IMR-90 (cell line): ENCODE results near the gene MNAT1. TPM values are rescaled to one million over a fixed set of nuclear protein-coding genes. Genes with fewer than 3 reads are reported as not detected.
A peak's percentile ranks its signal among the peaks of the same experiment; 100 is the strongest.

Experiments used
- ATAC-seq: fragments of 200-7000 bp; cut with Tn5 transposase; 2 replicates; pipeline ENCODE4 v1.9.1; 2020; ENCODE audit warnings: low read depth, mild to moderate bottlenecking, moderate library complexity
- BruUV-seq: library from RNA; stranded (reverse); fragments of 400-500 nt; replicated peaks from 2 replicates; lab custom pipeline; 2021; lab: Mats Ljungman, UMichigan
- CTCF ChIA-PET: fragments of 300-600 bp; formaldehyde crosslinking; extraction: SDS; loops from one replicate; lab custom pipeline; 2021; ENCODE audit warnings: antibody characterized with exemption; lab: Yijun Ruan, JAX
- POLR2A ChIA-PET: fragments of 300-600 bp; sonication (Branson Sonifier 250); formaldehyde crosslinking; loops from one replicate; lab custom pipeline; 2022; ENCODE audit warnings: antibody characterized with exemption; ENCODE audit not compliant: unreplicated experiment; lab: Charles Lee
- DNase-seq: peaks from one replicate; pipeline ENCODE4 v3.0.0; 2013
- H2AFZ ChIP-seq: replicated peaks from 2 replicates; pipeline ENCODE3; 2013; ENCODE audit warnings: low read length, mild to moderate bottlenecking; ENCODE audit not compliant: poor library complexity
- H2AK5ac ChIP-seq: 2 replicates; pipeline ENCODE4 v1.6.1; 2013; ENCODE audit warnings: low read depth, low read length, inconsistent platforms
- H2AK9ac ChIP-seq: replicated peaks from 2 replicates; pipeline ENCODE3; 2013; ENCODE audit warnings: mild to moderate bottlenecking, low read depth, low read length, moderate library complexity; ENCODE audit not compliant: poor library complexity
- H2BK120ac ChIP-seq: 2 replicates; pipeline ENCODE4 v1.6.1; 2013; ENCODE audit warnings: low read depth, low read length, inconsistent platforms
- H2BK15ac ChIP-seq: 3 replicates; pipeline ENCODE4 v1.6.1; 2013; ENCODE audit warnings: low read depth, low read length, inconsistent platforms
- H2BK20ac ChIP-seq: 2 replicates; pipeline ENCODE4 v1.6.1; 2013; ENCODE audit warnings: low read depth, mild to moderate bottlenecking, inconsistent platforms, low read length, moderate library complexity
- H2BK5ac ChIP-seq: 2 replicates; pipeline ENCODE4 v1.6.1; 2013; ENCODE audit warnings: mild to moderate bottlenecking, low read depth, low read length, inconsistent platforms; ENCODE audit not compliant: poor library complexity, severe bottlenecking
- H3K14ac ChIP-seq: replicated peaks from 2 replicates; pipeline ENCODE4 v1.6.1; 2013; ENCODE audit warnings: low read depth, low read length, inconsistent platforms
- H3K18ac ChIP-seq: 2 replicates; pipeline ENCODE4 v1.6.1; 2013; ENCODE audit warnings: low read depth, low read length, control low read depth
- H3K23ac ChIP-seq: 2 replicates; pipeline ENCODE4 v1.6.1; 2013; ENCODE audit warnings: low read depth, low read length, inconsistent platforms
- H3K27ac ChIP-seq: 2 replicates; pipeline ENCODE4 v1.5.1; 2013; ENCODE audit warnings: mild to moderate bottlenecking, control low read depth, low read length; ENCODE audit not compliant: insufficient read depth
- H3K27me3 ChIP-seq: 2 replicates; pipeline ENCODE4 v1.6.1; 2013; ENCODE audit warnings: low read length; ENCODE audit not compliant: control insufficient read depth, insufficient read depth
- H3K36me3 ChIP-seq: 2 replicates; pipeline ENCODE4 v1.6.1; 2013; ENCODE audit warnings: low read length, mixed read lengths; ENCODE audit not compliant: control insufficient read depth, insufficient read depth
- H3K4ac ChIP-seq: 2 replicates; pipeline ENCODE4 v1.6.1; 2013; ENCODE audit warnings: low read depth, low read length, inconsistent platforms
- H3K4me1 ChIP-seq: 2 replicates; pipeline ENCODE4 v1.6.1; 2013; ENCODE audit warnings: low read length, mixed read lengths; ENCODE audit not compliant: control insufficient read depth, insufficient read depth
- H3K4me2 ChIP-seq: 2 replicates; pipeline ENCODE4 v1.6.1; 2013; ENCODE audit warnings: low read depth, mild to moderate bottlenecking, control low read depth, low read length, moderate library complexity
- H3K4me3 ChIP-seq: 2 replicates; pipeline ENCODE4 v1.5.1; 2013; ENCODE audit warnings: low read depth, mild to moderate bottlenecking, control low read depth, low read length, moderate library complexity; ENCODE audit not compliant: insufficient read depth
- H3K56ac ChIP-seq: 2 replicates; pipeline ENCODE4 v1.6.1; 2013; ENCODE audit warnings: low read length, inconsistent platforms; ENCODE audit not compliant: insufficient read depth; ENCODE audit errors: extremely low read depth
- H3K79me1 ChIP-seq, 2 experiments: 2 replicates each; pipeline ENCODE4 v1.6.1; 2013; ENCODE audit warnings: low read length in 2 of 2, inconsistent platforms in 1 of 2, low read depth in 1 of 2
- H3K9ac ChIP-seq: 2 replicates; pipeline ENCODE4 v1.6.1; 2013; ENCODE audit warnings: low read depth, low read length, control low read depth
- H3K9me1 ChIP-seq: 2 replicates; pipeline ENCODE4 v1.6.1; 2013; ENCODE audit warnings: low read length, inconsistent platforms; ENCODE audit not compliant: insufficient read depth
- H3K9me3 ChIP-seq: 2 replicates; pipeline ENCODE4 v1.6.1; 2013; ENCODE audit warnings: low read length; ENCODE audit not compliant: control insufficient read depth, insufficient read depth
- H4K20me1 ChIP-seq: 2 replicates; pipeline ENCODE4 v1.6.1; 2013; ENCODE audit warnings: low read length, inconsistent platforms; ENCODE audit not compliant: insufficient read depth
- H4K5ac ChIP-seq: 2 replicates; pipeline ENCODE4 v1.6.1; 2013; ENCODE audit warnings: mild to moderate bottlenecking, low read depth, low read length, control low read depth
- H4K8ac ChIP-seq, 2 experiments: 2 replicates each; pipeline ENCODE4 v1.6.1; 2013; ENCODE audit warnings: low read depth in 2 of 2, low read length in 2 of 2, control low read depth in 1 of 2, inconsistent platforms in 1 of 2
- H4K91ac ChIP-seq: 2 replicates; pipeline ENCODE4 v1.6.1; 2013; ENCODE audit warnings: low read depth, low read length, inconsistent platforms; ENCODE audit not compliant: insufficient read depth
- MAFK ChIP-seq: IDR thresholded peaks from 2 replicates; pipeline ENCODE4 v1.6.1; 2012; ENCODE audit warnings: low read depth, low read length, improper control_type of control experiment
- RFX5 ChIP-seq: IDR thresholded peaks from 2 replicates; pipeline ENCODE4 v1.8.0; 2012; ENCODE audit warnings: low read depth, mild to moderate bottlenecking, low read length, moderate library complexity
- WGBS, 2 experiments: methylation state at CpG; one replicate each; pipeline versions ENCODE4 v1.1.5 to v1.1.7; 2013; ENCODE audit warnings: missing lambda C conversion rate in 2 of 2; ENCODE audit not compliant: insufficient read length in 1 of 2; ENCODE audit errors: extremely low coverage in 2 of 2; 5-methylcytosine and 5-hydroxymethylcytosine counted together
- dilution Hi-C: fragments of 300-500 bp; cut with HindIII; formaldehyde crosslinking; loops from one replicate; pipeline ENCODE4 v1.14.3; 2018; ENCODE audit warnings: low sequenced_read_pairs; ENCODE audit not compliant: unreplicated experiment
- in situ Hi-C: fragments of 300-500 bp; cut with MboI; formaldehyde crosslinking; loops from 3 replicates; pipeline ENCODE4 v1.14.3; 2019; ENCODE audit warnings: low sequenced_read_pairs, inconsistent platforms, mixed read lengths
- intact Hi-C: fragments of 100-400 bp; cut with micrococcal nuclease; formaldehyde crosslinking; loops from 2 replicates; pipeline ENCODE4 v1.10.0; 2022
- polyA plus RNA-seq, 3 experiments: library from polyadenylated mRNA; depleted of rRNA; stranded (reverse); fragments of >200 nt; gene quantifications; 2 replicates each; pipeline ENCODE4 v1.2.3, GENCODE V29; 2012; ENCODE audit warnings: low replicate concordance in 1 of 3
- total RNA-seq: library from RNA; depleted of rRNA; stranded (reverse); fragments of >200 nt; gene quantifications from 2 replicates; pipeline ENCODE4 v1.2.3, GENCODE V29; 2012

MNAT1 gene
- total and polyA plus RNA-seq, 2 of the 4 experiments (the other 2 are of a cell fraction) = 48.2 to 53.0 TPM

DNA sequence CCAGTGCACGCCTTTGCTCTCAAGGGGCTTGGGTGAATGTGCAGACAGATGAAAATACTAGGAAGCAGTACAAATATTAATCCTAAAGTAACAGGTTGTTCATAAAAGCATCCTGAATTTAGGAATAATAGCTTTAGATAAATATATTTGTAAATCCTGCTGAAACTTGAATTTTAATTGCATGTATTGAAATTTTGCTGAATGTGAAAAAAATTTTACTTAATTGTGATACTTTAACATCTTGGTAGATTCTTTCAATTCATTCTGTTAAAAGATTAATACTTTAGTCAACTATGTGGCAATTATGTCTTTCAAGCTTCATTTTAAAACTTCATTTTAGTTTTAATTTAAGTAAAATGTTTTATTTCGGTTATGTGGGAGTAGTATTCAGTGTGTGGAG is 251.9 kb downstream of the MNAT1 start:
- H2BK120ac ChIP-seq = no peak overlapping the region
- CTCF ChIA-PET = interaction anchor here (0.6 kb wide), 1 partner anchor 293 kb away, joined by 3 read pairs; no protein-coding TSS in a partner anchor
- DNase-seq = no peak

More for the DNA sequence above, 251.9 kb downstream of the MNAT1 start:
- POLR2A ChIA-PET = no interaction called here
- Histone ChIP-seq H4K8ac (no peak overlapping the region), H2AFZ (no peak overlapping the region), H2AK5ac (no peak overlapping the region), H3K23ac (no peak overlapping the region), H3K9ac (no peak overlapping the region), H2BK20ac (no peak overlapping the region), H3K4ac (no peak overlapping the region), H3K56ac (no peak overlapping the region), H3K36me3 (peaks cover 20% of the 10 kb centered on the region), H4K5ac (no peak overlapping the region), H3K4me2 (no peak overlapping the region), H4K91ac (no peak overlapping the region), H3K9me1 (peaks cover 7% of the 10 kb centered on the region), H2AK9ac (no peak overlapping the region), H2BK5ac (no peak overlapping the region), H3K18ac (no peak overlapping the region), H3K27me3 (no peaks in the 10 kb centered on the region), H3K4me1 (peaks cover 3% of the 10 kb centered on the region; the same call in 1 of the 2 replicates), H2BK15ac (no peak overlapping the region), H3K9me3 (no peaks in the 10 kb centered on the region), H3K27ac (no peak overlapping the region), H3K14ac (no peak overlapping the region), H4K20me1 (no peaks in the 10 kb centered on the region), H3K4me3 (no peak overlapping the region), H3K79me1 (peaks cover 12 to 58% of the 10 kb centered on the region in 2 experiments)
- intact Hi-C loops (no loop called here), dilution Hi-C loops (no loop called here), in situ Hi-C loops (loop anchor here (25.0 kb wide), 1 partner anchor 349 kb away; the partner anchor contains the start of gene SIX1)
- TF ChIP-seq MAFK (0 out of 2 replicates have a peak, but pooled peaks have one; percentile 27), RFX5 (no peak)
- no peak for ATAC-seq
- no TSS peak for BruUV-seq
- WGBS, 2 experiments = 100% methylated on average over 1 of the region's 2 CpGs; no CpG with 5 or more reads in 1 of the 2 experiments
